ENCODE results near the gene SUPT3H. TPM values are rescaled to one million over a fixed set of nuclear protein-coding genes. Genes with fewer than 3 reads are reported as not detected.
"Not testable (repeated sequence)": the region's sequence is repeated elsewhere in the genome, so short reads cannot be mapped to it uniquely, and the experiment has no call there.

The SUPT3H gene
- total RNA-seq, 1 experiment from 2014 or later, result 10.3 TPM

DNA sequence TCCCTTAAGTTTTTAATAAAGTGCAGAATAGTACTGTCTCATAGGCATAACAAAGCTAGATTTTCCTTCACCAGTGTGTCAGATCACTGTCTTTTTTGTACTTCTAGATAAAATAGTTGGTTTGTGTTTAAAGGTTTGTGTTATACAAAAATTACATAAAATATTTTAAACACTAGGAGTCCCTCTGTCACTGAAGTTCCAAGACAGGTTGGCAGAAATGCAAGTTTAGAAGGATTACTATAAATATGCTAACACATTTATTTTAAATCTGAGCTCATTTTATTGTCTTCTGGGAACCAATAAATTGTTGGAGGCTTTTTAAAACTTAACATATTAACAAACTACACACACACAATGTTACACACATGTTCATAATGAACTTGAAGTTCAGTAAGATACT, 80.4 kb downstream of the SUPT3H start:
- Mint-ChIP-seq H3K4me1 (ENCODE audit: low read depth, unreplicated experiment) (no peaks in the 10 kb centered on the region), H3K36me3 (ENCODE audit: insufficient read depth, unreplicated experiment) (no peaks in the 10 kb centered on the region), H3K4me3 (ENCODE audit: low read depth, unreplicated experiment) (no peak overlapping the region), H3K27ac (ENCODE audit: unreplicated experiment) (no peak overlapping the region), H3K27me3 (ENCODE audit: unreplicated experiment) (no peaks in the 10 kb centered on the region), H3K9me3 (ENCODE audit: low read depth, unreplicated experiment) (no peaks in the 10 kb centered on the region)
- TF ChIP-seq, protein P1, sequence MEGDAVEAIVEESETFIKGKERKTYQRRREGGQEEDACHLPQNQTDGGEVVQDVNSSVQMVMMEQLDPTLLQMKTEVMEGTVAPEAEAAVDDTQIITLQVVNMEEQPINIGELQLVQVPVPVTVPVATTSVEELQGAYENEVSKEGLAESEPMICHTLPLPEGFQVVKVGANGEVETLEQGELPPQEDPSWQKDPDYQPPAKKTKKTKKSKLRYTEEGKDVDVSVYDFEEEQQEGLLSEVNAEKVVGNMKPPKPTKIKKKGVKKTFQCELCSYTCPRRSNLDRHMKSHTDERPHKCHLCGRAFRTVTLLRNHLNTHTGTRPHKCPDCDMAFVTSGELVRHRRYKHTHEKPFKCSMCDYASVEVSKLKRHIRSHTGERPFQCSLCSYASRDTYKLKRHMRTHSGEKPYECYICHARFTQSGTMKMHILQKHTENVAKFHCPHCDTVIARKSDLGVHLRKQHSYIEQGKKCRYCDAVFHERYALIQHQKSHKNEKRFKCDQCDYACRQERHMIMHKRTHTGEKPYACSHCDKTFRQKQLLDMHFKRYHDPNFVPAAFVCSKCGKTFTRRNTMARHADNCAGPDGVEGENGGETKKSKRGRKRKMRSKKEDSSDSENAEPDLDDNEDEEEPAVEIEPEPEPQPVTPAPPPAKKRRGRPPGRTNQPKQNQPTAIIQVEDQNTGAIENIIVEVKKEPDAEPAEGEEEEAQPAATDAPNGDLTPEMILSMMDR (IDR thresholded peaks at IDR 0.05; ENCODE audit: unreplicated experiment), result no peak
- no peak for DNase-seq
- CTCF ChIA-PET, result no interaction called here
- no TSS peak for BruUV-seq (replicated peaks)
- intact Hi-C loops (cut with micrococcal nuclease; ENCODE audit: unreplicated experiment), result no loop called here

DNA sequence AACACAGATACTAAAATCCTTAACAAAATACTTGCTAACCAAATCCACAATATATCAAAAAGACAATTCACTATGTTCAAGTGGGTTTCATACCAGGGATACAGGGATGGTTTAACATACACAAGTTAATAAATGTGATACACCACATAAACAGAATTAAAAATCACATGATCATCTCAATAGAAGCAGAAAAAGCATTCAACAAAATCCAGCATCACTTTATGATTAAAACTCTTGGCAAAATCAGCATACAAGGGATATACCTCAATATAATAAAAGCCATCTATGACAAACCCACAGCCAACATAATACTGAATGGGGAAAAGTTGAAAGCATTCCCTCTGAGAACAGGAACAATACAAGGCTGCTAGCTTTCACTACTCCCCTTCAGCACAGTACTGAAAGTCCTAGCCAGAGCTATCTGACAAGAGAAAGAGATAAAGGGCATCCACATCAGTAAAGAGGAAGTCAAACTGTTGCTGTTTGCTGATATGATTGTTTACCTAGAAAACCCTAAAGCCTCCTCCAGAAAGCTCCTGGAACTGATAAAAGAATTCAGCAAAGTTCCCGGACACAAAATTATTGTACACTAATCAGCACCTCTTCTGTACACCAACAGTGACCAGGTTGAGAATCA, 83.6 kb downstream of the SUPT3H start:
- H3K4me1 Mint-ChIP-seq (ENCODE audit: low read depth, unreplicated experiment); H3K27ac Mint-ChIP-seq (ENCODE audit: unreplicated experiment); H3K36me3 Mint-ChIP-seq (ENCODE audit: insufficient read depth, unreplicated experiment); H3K27me3 Mint-ChIP-seq (ENCODE audit: unreplicated experiment); intact Hi-C loops (cut with micrococcal nuclease; ENCODE audit: unreplicated experiment); H3K9me3 Mint-ChIP-seq (ENCODE audit: low read depth, unreplicated experiment); H3K4me3 Mint-ChIP-seq (ENCODE audit: low read depth, unreplicated experiment); BruUV-seq (replicated peaks); DNase-seq: not testable (repeated sequence)
- CTCF ChIA-PET, result interaction anchor here (0.6 kb wide), 1 partner anchor 95 kb away, joined by 4 read pairs; no protein-coding TSS in a partner anchor

DNA sequence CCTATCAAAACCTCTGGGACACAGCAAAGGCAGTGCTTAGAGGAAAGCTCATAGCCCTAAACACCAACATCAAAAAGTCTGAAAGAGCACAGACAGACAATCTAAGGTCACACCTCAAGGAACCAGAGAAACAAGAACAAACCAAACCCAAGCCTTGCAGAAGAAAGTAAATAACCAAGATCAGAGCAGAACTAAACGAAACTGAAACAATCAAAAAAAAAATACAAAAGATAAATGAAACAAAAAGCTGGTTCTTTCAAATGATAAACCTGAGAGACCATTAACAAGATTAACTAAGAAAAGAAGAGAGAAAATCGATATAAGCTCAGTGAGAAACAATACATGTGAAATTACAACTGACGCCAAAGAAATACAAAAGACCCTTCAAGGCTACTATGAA, 84.4 kb downstream of the SUPT3H start:
- CTCF ChIA-PET, result no interaction called here
- Mint-ChIP-seq H3K27ac (ENCODE audit: unreplicated experiment) (no peak overlapping the region), H3K4me1 (ENCODE audit: low read depth, unreplicated experiment) (no peaks in the 10 kb centered on the region), H3K27me3 (ENCODE audit: unreplicated experiment) (no peaks in the 10 kb centered on the region), H3K36me3 (ENCODE audit: insufficient read depth, unreplicated experiment) (no peaks in the 10 kb centered on the region), H3K4me3 (ENCODE audit: low read depth, unreplicated experiment) (no peak overlapping the region), H3K9me3 (ENCODE audit: low read depth, unreplicated experiment) (no peaks in the 10 kb centered on the region)
- TF ChIP-seq, protein P1 (IDR thresholded peaks at IDR 0.05; ENCODE audit: unreplicated experiment), result no peak
- no TSS peak for BruUV-seq (replicated peaks)
- intact Hi-C loops (cut with micrococcal nuclease; ENCODE audit: unreplicated experiment), result no loop called here
- no peak for DNase-seq

DNA sequence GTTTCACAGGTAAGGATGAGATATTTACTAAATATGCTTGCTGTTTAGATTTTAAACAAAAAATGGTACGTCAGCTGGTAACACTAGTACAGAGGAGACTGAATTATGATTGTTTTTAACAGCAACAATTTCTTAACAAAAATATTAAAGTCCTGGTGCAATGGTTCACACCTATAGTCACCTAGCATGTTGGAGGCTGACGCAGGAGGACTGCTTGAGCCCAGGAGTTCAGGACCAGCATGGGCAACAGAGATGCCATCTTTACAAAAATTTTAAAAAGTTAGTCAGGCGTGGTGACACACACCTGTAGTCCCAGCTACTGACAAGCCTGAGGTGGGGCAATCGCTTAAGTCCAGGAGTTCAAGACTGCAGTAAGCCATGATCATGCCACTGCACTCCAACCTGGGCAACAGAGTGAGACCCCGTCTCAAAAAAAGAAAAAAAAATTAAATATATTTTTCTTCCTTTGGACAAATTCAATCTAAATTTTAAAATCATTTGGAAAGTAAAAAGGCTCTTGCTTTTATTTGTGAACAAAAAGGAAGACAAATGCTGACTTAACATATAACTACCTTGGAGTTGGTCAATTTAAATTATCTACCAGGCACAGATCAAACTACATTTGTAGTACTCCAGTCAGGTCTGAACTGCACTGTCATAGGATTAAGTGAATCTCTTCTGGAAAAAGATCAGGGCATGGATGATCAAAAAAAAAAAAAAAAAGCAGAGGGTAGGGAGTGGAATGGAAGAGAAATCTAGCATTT, 87.8 kb downstream of the SUPT3H start:
- Mint-ChIP-seq H3K4me3 (ENCODE audit: low read depth, unreplicated experiment) (no peak overlapping the region), H3K9me3 (ENCODE audit: low read depth, unreplicated experiment) (no peaks in the 10 kb centered on the region), H3K27ac (ENCODE audit: unreplicated experiment) (no peak overlapping the region), H3K27me3 (ENCODE audit: unreplicated experiment) (no peaks in the 10 kb centered on the region), H3K36me3 (ENCODE audit: insufficient read depth, unreplicated experiment) (no peaks in the 10 kb centered on the region), H3K4me1 (ENCODE audit: low read depth, unreplicated experiment) (no peaks in the 10 kb centered on the region)
- DNase-seq, result no peak
- CTCF ChIA-PET, result no interaction called here
- BruUV-seq (replicated peaks), result no TSS peak
- TF ChIP-seq, protein P1 (IDR thresholded peaks at IDR 0.05; ENCODE audit: unreplicated experiment), result no peak
- intact Hi-C loops (cut with micrococcal nuclease; ENCODE audit: unreplicated experiment), result no loop called here

DNA sequence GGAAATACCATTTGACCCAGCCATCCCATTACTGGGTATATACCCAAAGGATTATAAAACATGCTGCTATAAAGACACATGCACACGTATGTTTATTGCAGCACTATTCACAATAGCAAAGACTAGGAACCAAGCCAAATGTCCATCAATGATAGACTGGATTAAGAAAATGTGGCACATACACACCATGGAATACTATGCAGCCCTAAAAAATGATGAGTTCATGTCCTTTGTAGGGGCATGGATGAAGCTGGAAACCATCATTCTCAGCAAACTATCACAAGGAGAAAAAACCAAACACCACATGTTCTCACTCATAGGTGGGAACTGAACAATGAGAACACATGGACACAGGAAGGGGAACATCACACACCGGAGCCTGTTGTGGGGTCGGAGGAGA, 91.0 kb downstream of the SUPT3H start:
- H3K27ac Mint-ChIP-seq (ENCODE audit: unreplicated experiment); H3K9me3 Mint-ChIP-seq (ENCODE audit: low read depth, unreplicated experiment); H3K4me3 Mint-ChIP-seq (ENCODE audit: low read depth, unreplicated experiment); H3K4me1 Mint-ChIP-seq (ENCODE audit: low read depth, unreplicated experiment); H3K27me3 Mint-ChIP-seq (ENCODE audit: unreplicated experiment); H3K36me3 Mint-ChIP-seq (ENCODE audit: insufficient read depth, unreplicated experiment); DNase-seq; intact Hi-C loops (cut with micrococcal nuclease; ENCODE audit: unreplicated experiment); CTCF ChIA-PET; BruUV-seq (replicated peaks): not testable (repeated sequence)

Data from Calu3 (cell line).